DOHH2 (cell line): ENCODE data around the gene SLC16A3.

Source experiments
- H3F3A ChIP-seq: fragments of 200-600 bp; sonication (generic), shearing (Covaris generic); 2 replicates; pipeline ENCODE4 v1.6.0; 2016; ENCODE audit warnings: antibody characterized with exemption, mild to moderate bottlenecking; ENCODE audit not compliant: control insufficient read depth, insufficient read depth
- H3K27ac ChIP-seq: fragments of 200-600 bp; sonication (generic); 2 replicates; pipeline ENCODE4 v1.5.1; 2014; ENCODE audit warnings: low read depth, mild to moderate bottlenecking, low read length, moderate library complexity
- H3K27me3 ChIP-seq: fragments of 200-600 bp; sonication (generic); 2 replicates; pipeline ENCODE4 v1.6.1; 2014; ENCODE audit warnings: mild to moderate bottlenecking, low read length, mixed read lengths; ENCODE audit not compliant: control insufficient read depth
- H3K36me3 ChIP-seq: fragments of 200-600 bp; sonication (generic); 2 replicates; pipeline ENCODE4 v1.6.1; 2014; ENCODE audit warnings: mild to moderate bottlenecking, low read length, moderate library complexity, mixed read lengths; ENCODE audit not compliant: control insufficient read depth
- H3K4me1 ChIP-seq: fragments of 200-600 bp; sonication (generic); 2 replicates; pipeline ENCODE4 v1.6.1; 2014; ENCODE audit warnings: mild to moderate bottlenecking, low read length, mixed read lengths; ENCODE audit not compliant: control insufficient read depth
- H3K4me2 ChIP-seq: fragments of 200-600 bp; sonication (generic); 2 replicates; pipeline ENCODE4 v1.6.0; 2014; ENCODE audit warnings: mild to moderate bottlenecking, low read length, moderate library complexity
- H3K4me3 ChIP-seq: fragments of 200-600 bp; sonication (generic); 2 replicates; pipeline ENCODE4 v1.5.1; 2014; ENCODE audit warnings: mild to moderate bottlenecking, low read length, mixed read lengths
- H3K79me2 ChIP-seq: fragments of 200-600 bp; sonication (generic); 2 replicates; pipeline ENCODE4 v1.6.1; 2014; ENCODE audit warnings: mild to moderate bottlenecking, low read length, mixed read lengths; ENCODE audit not compliant: control insufficient read depth
- H3K9me2 ChIP-seq: fragments of 200-600 bp; sonication (generic); replicated peaks from 2 replicates; pipeline ENCODE4 v1.6.1; 2014; ENCODE audit warnings: mild to moderate bottlenecking, low read length, mixed read lengths; ENCODE audit not compliant: control insufficient read depth
- H3K9me3 ChIP-seq: fragments of 200-600 bp; sonication (generic); 2 replicates; pipeline ENCODE4 v1.6.1; 2014; ENCODE audit warnings: antibody characterized with exemption, low read length, mixed read lengths; ENCODE audit not compliant: control insufficient read depth, insufficient read depth
- H4K20me1 ChIP-seq: fragments of 200-600 bp; sonication (generic); 2 replicates; pipeline ENCODE4 v1.6.0; 2014; ENCODE audit warnings: low read depth, mild to moderate bottlenecking, antibody characterized with exemption, low read length, moderate library complexity; ENCODE audit not compliant: control insufficient read depth, insufficient read depth
- EZH2phosphoT487 ChIP-seq: fragments of 200-600 bp; sonication (generic); IDR thresholded peaks from 2 replicates; pipeline ENCODE4 v1.6.1; 2017; ENCODE audit warnings: borderline replicate concordance, mild to moderate bottlenecking, antibody characterized with exemption, low read length, moderate library complexity, mixed read lengths
- TF ChIP-seq, protein P1 (sequence below): fragments of 200-600 bp; sonication (generic); IDR thresholded peaks from one replicate; pipeline ENCODE4 v1.5.1; 2014; ENCODE audit warnings: antibody characterized with exemption, mild to moderate bottlenecking, low read depth, low read length; ENCODE audit not compliant: poor library complexity, severe bottlenecking

The SLC16A3 gene

DNA sequence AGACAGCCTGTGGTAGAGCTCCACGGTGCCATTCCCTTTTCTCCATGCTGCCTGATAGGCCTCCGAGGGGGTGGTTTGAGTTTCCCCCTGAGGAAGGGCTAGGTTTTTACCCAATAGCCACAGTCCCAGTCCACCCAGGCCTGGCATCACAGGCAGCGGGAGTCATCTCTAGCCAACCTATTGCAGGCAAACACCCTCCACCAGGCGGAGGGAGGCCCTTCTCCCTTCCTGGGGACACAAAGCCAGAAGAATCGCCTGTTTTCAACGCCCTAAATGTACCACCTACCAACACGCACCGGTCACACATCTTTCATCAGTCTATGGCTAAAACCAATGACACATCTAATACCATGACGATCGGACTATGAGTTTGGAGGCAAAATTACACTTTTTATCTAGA lies 37.3 kb downstream of the SLC16A3 start:
- no peaks in the 10 kb centered on the region for H3K9me2 ChIP-seq
- no peaks in the 10 kb centered on the region for H3K9me3 ChIP-seq
- no peaks in the 10 kb centered on the region for H3F3A ChIP-seq
- H4K20me1 ChIP-seq = peaks cover 17% of the 10 kb centered on the region
- TF ChIP-seq, protein P1, sequence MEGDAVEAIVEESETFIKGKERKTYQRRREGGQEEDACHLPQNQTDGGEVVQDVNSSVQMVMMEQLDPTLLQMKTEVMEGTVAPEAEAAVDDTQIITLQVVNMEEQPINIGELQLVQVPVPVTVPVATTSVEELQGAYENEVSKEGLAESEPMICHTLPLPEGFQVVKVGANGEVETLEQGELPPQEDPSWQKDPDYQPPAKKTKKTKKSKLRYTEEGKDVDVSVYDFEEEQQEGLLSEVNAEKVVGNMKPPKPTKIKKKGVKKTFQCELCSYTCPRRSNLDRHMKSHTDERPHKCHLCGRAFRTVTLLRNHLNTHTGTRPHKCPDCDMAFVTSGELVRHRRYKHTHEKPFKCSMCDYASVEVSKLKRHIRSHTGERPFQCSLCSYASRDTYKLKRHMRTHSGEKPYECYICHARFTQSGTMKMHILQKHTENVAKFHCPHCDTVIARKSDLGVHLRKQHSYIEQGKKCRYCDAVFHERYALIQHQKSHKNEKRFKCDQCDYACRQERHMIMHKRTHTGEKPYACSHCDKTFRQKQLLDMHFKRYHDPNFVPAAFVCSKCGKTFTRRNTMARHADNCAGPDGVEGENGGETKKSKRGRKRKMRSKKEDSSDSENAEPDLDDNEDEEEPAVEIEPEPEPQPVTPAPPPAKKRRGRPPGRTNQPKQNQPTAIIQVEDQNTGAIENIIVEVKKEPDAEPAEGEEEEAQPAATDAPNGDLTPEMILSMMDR = no peak
- no peak for TF ChIP-seq EZH2phosphoT487
- peaks cover 97% of the 10 kb centered on the region for H3K36me3 ChIP-seq
- peaks cover 93% of the 10 kb centered on the region for H3K79me2 ChIP-seq
- no peaks in the 10 kb centered on the region for H3K27me3 ChIP-seq
- H3K4me1 ChIP-seq = peaks cover 4% of the 10 kb centered on the region
- H3K4me2 ChIP-seq = no peak overlapping the region
- no peak overlapping the region for H3K27ac ChIP-seq
- H3K4me3 ChIP-seq = no peak overlapping the region

DNA sequence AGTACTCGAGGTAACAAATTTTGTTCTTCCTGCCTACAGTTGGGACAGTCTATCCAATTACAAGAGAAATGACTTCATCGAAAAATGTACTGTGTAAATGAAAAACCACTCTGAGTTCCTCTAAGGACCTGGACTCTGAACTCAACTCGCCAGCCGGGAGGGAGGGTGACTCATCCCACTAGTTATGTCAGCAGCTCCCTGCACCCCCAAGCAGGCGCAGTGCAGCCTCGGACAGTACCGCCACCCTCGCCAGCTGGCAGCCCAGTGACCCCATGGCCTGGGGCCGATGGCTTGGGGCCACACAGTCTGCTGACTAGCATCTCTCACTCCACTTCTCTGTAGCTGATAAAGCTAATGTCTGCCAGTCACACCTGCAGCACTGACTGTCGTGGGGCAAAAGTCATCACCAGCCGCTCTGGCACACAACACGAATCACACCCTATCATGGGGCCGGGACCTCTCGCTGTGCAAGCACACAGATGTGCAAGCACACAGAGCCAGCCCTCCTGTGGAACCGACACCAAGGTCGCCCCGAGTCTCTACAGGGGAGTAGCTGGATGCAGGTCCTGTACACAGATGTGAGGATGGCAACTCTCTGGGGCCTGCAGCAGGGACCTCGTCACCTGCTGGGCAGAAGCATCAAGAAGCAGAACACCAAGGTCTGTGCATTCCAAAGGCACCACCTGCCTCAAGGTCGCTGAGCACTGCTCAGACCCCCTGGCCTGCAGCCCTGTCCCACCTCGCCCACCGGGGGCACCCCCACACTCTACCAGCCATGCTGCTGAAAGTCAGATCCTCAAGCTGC lies 38.9 kb downstream of the SLC16A3 start:
- Histone ChIP-seq H3K4me3 (no peak overlapping the region), H3K9me3 (no peaks in the 10 kb centered on the region), H3K36me3 (peaks cover 95% of the 10 kb centered on the region), H3K27ac (no peak overlapping the region), H4K20me1 (peaks cover 32% of the 10 kb centered on the region), H3K9me2 (no peaks in the 10 kb centered on the region), H3K79me2 (peaks cover 95% of the 10 kb centered on the region), H3K27me3 (no peaks in the 10 kb centered on the region), H3F3A (no peaks in the 10 kb centered on the region), H3K4me2 (no peak overlapping the region), H3K4me1 (peaks cover 18% of the 10 kb centered on the region)
- TF ChIP-seq EZH2phosphoT487 = no peak
- TF ChIP-seq, protein P1 = no peak

DNA sequence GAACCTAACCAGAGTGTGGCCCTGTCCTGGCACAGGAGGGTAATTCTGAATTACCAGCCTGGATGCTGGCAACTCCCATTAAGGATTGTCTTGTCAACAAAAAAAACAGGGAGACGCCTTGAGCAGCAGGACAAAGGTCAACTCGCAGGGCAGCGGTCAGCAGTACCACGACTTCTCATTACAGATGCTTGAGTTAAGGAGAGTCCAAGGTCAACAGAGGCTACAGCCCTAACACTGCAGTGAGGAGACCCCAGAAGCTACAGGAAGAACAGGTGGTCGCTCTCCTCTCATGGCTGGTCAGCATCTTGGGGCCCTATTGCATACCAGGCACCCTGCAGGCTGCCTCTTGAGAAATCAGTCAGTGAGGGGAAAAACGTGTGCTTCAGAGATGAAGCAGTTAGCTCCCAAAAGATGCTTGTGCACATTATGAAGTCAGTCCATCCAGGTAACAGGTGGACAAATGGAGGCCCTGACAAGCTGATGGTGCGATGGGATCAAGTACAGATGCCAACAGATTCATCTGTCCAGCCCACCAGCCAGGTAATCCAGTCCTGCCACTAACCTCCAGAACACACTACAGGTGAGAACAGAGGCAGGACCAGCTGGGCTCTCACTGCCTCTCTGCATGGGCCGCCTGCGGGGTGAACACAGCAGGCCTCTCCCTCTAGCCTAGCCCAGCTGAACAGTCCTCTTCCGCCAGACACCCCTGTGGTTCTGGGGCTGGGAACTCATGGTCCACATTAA lies 40.5 kb downstream of the SLC16A3 start:
- no peak overlapping the region for H3K4me3 ChIP-seq
- no peaks in the 10 kb centered on the region for H3F3A ChIP-seq
- H3K79me2 ChIP-seq = peaks cover 85% of the 10 kb centered on the region
- H3K27me3 ChIP-seq = peaks cover 6% of the 10 kb centered on the region; the same call in 1 of the 2 replicates
- H3K4me1 ChIP-seq = peaks cover 23% of the 10 kb centered on the region
- H3K36me3 ChIP-seq = peaks cover 83% of the 10 kb centered on the region
- H3K9me2 ChIP-seq = no peaks in the 10 kb centered on the region
- H3K9me3 ChIP-seq = no peaks in the 10 kb centered on the region
- no peak overlapping the region for H3K27ac ChIP-seq
- no peak overlapping the region for H3K4me2 ChIP-seq
- no peak for TF ChIP-seq EZH2phosphoT487
- TF ChIP-seq, protein P1 = no peak
- H4K20me1 ChIP-seq = peaks cover 32% of the 10 kb centered on the region
